NOMO-1 (cell line): ENCODE measurements around the gene CCDC146.
"Not testable (repeated sequence)": the region's sequence is repeated elsewhere in the genome, so short reads cannot be mapped to it uniquely, and the experiment has no call there.

Experiments used
- DNase-seq, 2 experiments: peaks; one replicate each; lab custom pipeline; 2025; ENCODE audit not compliant: unreplicated experiment in 2 of 2; lab: John Stamatoyannopoulos, UW

Gene CCDC146

GRCh38 chr7:77197141-77197540 lies 74.7 kb downstream of the CCDC146 start:
- no peak for DNase-seq

GRCh38 chr7:77199013-77199966 lies 76.9 kb downstream of the CCDC146 start, which contains the start of gene FGL2:
Gene FGL2 (minus strand): TSS chr7:77199819. CDS start chr7:77199793, 26 bp downstream.
- DNase-seq = peak; percentile 49 to 61

- peak; percentile 52 to 84 for DNase-seq
Observed at GRCh38 chr7:77200542-77200941, 78.1 kb downstream of the CCDC146 start.

DNA sequence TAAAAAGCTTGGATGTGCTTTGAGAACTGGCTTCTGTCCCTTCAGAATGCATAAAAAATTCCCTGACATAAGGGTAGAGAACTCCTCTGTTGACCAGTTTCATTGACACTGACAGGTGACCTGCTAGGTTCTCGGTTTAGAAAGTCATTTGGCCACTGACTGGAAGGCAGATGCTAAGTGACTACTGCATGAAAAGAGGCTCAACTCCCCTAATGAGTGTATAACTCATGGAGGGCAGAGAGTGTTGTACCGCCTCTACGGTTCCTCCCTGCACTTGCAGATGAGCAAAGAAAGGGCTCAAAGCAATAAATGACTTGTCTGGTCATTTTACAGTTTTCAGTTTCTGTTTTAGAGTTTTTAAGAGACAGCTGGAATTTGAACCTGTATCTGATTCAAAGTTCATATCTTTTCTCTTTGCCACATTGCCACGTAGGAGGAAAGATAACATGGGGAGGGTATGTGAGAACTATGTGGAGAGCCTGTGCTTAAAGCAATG lies 80.1 kb downstream of the CCDC146 start:
- no peak for DNase-seq

GRCh38 chr7:77205706-77206105 lies 83.3 kb downstream of the CCDC146 start:
- no peak for DNase-seq

- DNase-seq = peak in 1 of 2 experiments; percentile 89
Observed at GRCh38 chr7:77208416-77208815, 86.0 kb downstream of the CCDC146 start.

- DNase-seq = no peak
Observed at GRCh38 chr7:77209479-77210139, 87.2 kb downstream of the CCDC146 start.

- DNase-seq = no peak
Observed at GRCh38 chr7:77216181-77216845, 93.9 kb downstream of the CCDC146 start.

- DNase-seq = no peak
Observed at GRCh38 chr7:77217474-77218185, 95.2 kb downstream of the CCDC146 start.

DNA sequence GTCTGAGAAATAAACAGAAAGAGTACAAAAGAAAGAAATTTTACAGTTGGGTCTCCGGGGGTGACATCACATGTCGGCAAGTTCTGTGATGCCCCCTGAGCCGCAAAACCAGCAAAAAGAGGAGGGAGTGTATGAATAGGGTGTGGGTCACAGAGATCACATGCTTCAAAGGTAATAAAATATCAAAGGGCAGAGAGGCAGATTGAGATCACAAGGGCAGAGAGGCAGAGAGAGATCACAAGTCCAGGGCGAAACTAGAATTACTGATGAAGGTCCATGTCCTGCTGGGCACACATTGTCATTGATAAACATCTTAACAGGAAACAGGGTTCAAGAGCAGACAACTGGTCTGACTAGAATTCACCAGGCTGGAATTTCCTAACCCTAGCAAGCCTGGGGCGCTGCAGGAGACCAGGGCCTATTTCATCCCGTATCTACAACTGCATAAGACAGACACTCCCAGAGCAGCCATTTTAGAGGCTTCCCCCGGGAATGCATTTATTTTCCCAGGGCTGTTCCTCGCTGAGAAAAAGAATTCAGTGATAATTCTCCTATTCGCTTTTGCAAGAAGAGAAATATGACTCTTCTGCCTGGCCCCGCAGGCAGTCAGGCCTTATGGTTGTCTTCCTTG lies 97.4 kb downstream of the CCDC146 start:
- DNase-seq = not testable (repeated sequence)

- DNase-seq = peak; percentile 74 to 95
Observed at GRCh38 chr7:77222065-77222464, 99.7 kb downstream of the CCDC146 start.

DNA sequence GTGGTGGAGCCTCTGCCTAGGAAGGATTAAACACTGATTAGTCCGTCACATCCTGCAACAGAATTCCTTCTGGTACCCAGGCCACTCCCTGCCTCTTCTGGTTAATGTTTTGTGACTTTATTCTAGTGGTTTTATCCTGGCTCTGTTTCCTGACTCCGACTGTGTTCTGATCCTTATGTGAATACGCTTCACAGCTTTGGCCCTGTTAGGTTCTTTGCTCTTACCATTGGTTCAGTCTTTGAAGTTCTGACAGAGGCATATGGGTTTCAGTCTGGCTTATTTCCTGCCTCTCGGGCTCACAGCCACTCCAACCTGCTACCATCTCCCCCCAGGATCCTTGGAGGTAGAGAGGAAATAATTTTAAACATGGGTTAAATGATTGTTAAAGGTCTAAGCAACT lies 100.4 kb downstream of the CCDC146 start:
- DNase-seq = no peak

DNA sequence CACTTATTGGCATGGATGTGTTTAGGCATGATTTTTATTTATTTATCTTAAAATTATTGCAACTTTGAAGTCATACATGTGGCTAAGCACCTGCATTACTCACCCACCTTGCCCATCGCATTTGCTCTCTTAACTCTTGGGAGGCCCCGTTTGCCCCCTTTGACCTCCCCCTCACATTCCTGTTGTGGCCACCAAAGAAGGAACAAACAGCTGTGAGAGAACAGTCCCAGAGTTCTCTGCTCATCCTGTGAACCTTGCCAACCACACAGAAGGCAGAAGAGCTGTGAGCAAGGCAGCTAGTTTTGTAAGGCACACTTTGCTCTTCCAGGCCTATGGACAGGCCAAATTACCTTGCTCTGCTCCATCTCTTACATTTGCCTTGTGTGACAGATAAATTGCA lies 100.8 kb downstream of the CCDC146 start:
- no peak for DNase-seq

DNA sequence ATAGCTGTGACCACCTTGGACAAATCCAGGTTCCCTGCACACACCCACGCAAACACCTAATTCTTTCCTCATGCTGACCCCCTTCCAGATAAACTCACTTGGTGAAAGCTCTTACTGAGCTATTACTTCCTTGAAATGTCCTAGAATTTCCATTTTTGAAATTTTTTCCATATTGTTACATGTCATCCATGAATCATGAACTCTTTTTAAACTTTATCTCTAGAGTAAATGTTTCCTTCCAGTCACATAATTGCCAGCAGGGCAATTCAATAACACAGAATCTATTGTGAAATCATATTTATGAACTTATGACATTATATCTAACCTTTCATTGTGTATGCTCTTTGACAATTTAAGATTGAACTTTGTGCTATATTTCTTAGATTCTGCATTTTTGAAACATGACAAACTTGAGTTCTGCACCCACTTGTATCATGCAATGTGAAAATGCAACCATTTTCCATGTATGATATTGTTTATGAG lies 104.0 kb downstream of the CCDC146 start:
- DNase-seq = peak in 1 of 2 experiments; percentile 33

DNA sequence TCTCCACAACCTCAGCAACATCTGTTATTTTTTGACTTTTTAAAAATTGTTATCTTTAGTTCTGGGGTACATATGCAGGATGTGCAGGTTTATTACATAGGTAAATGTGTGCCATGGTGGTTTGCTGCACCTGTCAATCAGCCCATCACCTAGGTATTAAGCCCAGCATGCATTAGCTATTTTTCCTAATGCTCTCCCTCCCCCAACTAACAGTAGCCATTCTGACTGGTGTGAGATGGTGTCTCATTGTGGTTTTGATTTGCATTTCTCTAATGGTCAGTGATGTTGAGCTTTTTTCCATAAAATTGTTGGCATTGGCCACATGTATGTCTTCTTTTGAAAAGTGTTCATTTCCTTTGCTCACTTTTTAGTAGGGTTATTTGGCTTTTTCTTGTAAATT lies 106.4 kb downstream of the CCDC146 start:
- DNase-seq = not testable (repeated sequence)

GRCh38 chr7:77232467-77232866 lies 110.1 kb downstream of the CCDC146 start:
- no peak for DNase-seq

DNA sequence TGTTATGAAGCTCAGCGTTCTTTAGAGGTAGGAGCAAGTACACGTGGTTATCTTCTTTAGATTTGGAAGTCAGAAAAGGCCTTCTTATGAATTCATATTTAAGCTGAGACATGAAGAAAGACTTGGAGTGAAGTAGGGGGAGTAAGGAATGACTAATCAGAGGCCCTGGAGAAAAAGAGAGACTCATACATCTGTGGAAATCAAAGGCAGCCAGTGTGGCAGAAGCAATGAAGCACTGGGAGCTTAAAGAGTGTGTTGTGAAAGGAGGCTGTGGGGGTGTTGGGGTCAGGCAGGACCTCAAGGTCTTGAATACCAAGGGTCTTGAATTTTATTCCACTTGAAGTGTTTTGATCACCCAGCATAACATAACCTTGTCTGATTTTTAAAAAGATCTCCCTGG lies 112.9 kb downstream of the CCDC146 start:
- no peak for DNase-seq

DNA sequence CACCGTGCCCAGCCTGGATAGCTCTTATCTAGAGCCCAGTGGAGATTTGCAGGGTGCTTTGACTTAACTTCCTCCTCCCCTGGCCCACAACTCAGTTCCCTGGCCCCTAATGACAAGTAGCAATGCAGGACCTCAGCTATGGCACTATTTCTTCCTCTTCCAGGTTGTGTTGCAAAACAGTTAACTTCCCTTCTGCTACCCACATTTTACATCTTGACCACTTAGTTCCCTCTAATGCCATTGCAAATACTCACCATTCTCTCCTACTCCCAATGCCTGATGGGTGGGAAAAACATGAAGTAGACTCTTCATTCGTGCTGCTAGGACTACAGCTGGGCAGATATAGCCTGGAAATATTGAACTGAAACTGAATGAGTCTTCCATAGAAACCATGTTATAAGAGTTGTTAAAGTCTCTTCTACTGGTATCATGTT lies 116.3 kb downstream of the CCDC146 start:
- peak; percentile 100 for DNase-seq

- peak; percentile 86 to 95 for DNase-seq
Observed at GRCh38 chr7:77239471-77239870, 117.1 kb downstream of the CCDC146 start.

DNA sequence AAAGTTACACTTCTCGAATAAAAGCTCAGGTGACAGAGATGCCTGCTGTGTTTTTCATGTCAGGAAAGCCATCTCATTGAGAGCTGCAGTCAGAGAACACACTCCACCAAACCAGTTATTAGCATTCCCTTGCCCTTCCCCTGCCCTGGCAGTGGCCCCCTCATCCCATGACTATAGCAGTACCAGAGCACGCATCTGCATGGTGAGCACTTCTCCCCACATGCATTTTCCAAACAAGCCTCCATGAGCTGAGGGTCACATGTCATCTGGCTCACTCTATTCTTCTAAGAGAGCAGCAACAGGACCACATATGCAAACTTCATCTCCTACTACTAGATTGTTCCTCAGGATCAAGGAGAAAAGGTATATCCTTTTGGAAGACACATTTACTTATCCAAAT lies 119.7 kb downstream of the CCDC146 start:
- no peak for DNase-seq
